ENCODE data around the gene IST1. TPM values are rescaled to one million over a fixed set of nuclear protein-coding genes. Genes with fewer than 3 reads are reported as not detected.

IST1 gene
- total and polyA plus RNA-seq, 9 of the 15 experiments (the other 6 are each of a cell fraction or from before 2014, with no cell fraction given), result 135 to 334 (median 188) TPM

DNA sequence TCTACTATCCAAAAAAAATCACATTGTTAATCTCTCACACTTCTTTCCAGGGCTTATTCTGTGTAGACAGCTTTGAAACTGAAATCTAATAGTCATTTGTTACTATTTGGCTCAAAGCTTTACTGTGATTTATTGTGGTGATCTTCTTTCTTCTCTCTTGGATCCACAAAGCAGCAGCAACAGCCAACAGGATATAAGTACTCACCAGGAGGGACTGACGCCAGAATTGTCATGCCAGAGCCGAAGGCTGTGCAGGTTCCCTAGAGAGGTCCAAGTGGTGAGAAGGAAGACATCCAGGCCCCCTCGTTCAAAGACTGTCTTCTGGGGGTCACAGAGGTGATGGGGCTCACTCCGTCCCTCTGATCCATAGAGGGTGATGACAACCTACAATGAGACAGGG lies 71.6 kb downstream of the IST1 start:
- CTCF ChIA-PET (ENCODE audit: low intra/inter-chr PET ratio), result no interaction called here
- Histone ChIP-seq H3K9me1 (ENCODE audit: control insufficient read depth, insufficient read depth, low read length) (no peaks in the 10 kb centered on the region), H3K79me2 (ENCODE audit: control insufficient read depth, insufficient read depth, low read length) (no peaks in the 10 kb centered on the region), H3K4me1 (replicated peaks in 1 of 2; ENCODE audit: control insufficient read depth in 2 of 2, insufficient read depth in 2 of 2, low read length in 2 of 2) (no peaks in the 10 kb centered on the region; a peak in 1 of 5 replicates), H3K27me3 (ENCODE audit: control insufficient read depth in 2 of 2, insufficient read depth in 2 of 2, low read length in 2 of 2) (peaks cover 8 to 9% of the 10 kb centered on the region in 2 experiments), H3K36me3 (ENCODE audit: control insufficient read depth, insufficient read depth, low read length) (no peaks in the 10 kb centered on the region), H3K9me3 (replicated peaks; ENCODE audit: control insufficient read depth, insufficient read depth, low read depth, low read length) (no peaks in the 10 kb centered on the region), H3K4me3 (no peak overlapping the region), H3K9ac (ENCODE audit: insufficient read depth in 1 of 2, low read depth in 2 of 2, low read length in 2 of 2) (no peak overlapping the region), H4K20me1 (replicated peaks; ENCODE audit: control insufficient read depth, insufficient read depth, low read length) (no peaks in the 10 kb centered on the region), H2AFZ (ENCODE audit: low read depth, low read length) (no peak overlapping the region), H3K4me2 (ENCODE audit: insufficient read depth, low read length) (no peak overlapping the region), H3K27ac (ENCODE audit: extremely low read depth, low read depth, low read length) (no peak overlapping the region)
- 15% methylated on average over 4 of the region's 4 CpGs for WGBS (ENCODE audit: insufficient coverage, low coverage, missing lambda C conversion rate)
- POLR2A ChIA-PET, result no interaction called here
- intact Hi-C loops (cut with micrococcal nuclease) (loop anchor here (10.0 kb wide), 2 partner anchors 222 to 352 kb away; no protein-coding TSS in a partner anchor), in situ Hi-C loops (cut with MboI) (no loop called here)
- no peak for DNase-seq (ENCODE audit: extremely low read depth in 1 of 4, low spot score in 3 of 4)
- no peak for ATAC-seq
- no TSS peak for BruUV-seq (replicated peaks)
- no peak for TF ChIP-seq E2F5 (CRISPR knock-in tag; IDR thresholded peaks at IDR 0.05)
- TF ChIP-seq RBBP5 (IDR thresholded peaks at IDR 0.05; ENCODE audit: borderline replicate concordance, insufficient read depth, low read length, poor library complexity, severe bottlenecking), result no peak
- TF ChIP-seq, protein P1, sequence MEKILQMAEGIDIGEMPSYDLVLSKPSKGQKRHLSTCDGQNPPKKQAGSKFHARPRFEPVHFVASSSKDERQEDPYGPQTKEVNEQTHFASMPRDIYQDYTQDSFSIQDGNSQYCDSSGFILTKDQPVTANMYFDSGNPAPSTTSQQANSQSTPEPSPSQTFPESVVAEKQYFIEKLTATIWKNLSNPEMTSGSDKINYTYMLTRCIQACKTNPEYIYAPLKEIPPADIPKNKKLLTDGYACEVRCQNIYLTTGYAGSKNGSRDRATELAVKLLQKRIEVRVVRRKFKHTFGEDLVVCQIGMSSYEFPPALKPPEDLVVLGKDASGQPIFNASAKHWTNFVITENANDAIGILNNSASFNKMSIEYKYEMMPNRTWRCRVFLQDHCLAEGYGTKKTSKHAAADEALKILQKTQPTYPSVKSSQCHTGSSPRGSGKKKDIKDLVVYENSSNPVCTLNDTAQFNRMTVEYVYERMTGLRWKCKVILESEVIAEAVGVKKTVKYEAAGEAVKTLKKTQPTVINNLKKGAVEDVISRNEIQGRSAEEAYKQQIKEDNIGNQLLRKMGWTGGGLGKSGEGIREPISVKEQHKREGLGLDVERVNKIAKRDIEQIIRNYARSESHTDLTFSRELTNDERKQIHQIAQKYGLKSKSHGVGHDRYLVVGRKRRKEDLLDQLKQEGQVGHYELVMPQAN (IDR thresholded peaks at IDR 0.05; ENCODE audit: borderline replicate concordance), result no peak
- TF ChIP-seq NCOA1 (IDR thresholded peaks at IDR 0.05; ENCODE audit: low read depth), result no peak
- no peak for TF ChIP-seq ETV5 (CRISPR knock-in tag; IDR thresholded peaks at IDR 0.05; ENCODE audit: low read depth)
- no peak for TF ChIP-seq ZNF282 (CRISPR knock-in tag; IDR thresholded peaks at IDR 0.05)
- no peak for TF ChIP-seq ZNF224 (CRISPR knock-in tag; IDR thresholded peaks at IDR 0.05)
- no peak for TF ChIP-seq FOSL1 (tag; conservative IDR thresholded peaks at IDR 0.05)
- no peak for TF ChIP-seq ZNF592 (IDR thresholded peaks at IDR 0.05)
- no peak for TF ChIP-seq FOXJ3 (CRISPR knock-in tag; IDR thresholded peaks at IDR 0.05)
- no peak for TF ChIP-seq NFE2L1 (tag; IDR thresholded peaks at IDR 0.05; ENCODE audit: borderline replicate concordance, low read depth)
- no peak for FAIRE-seq

All from K562 (cell line).